Endodermal cell (in vitro differentiated cells): ENCODE results near the gene EIF3L. TPM values are rescaled to one million over a fixed set of nuclear protein-coding genes. Genes with fewer than 3 reads are reported as not detected.
"Not testable (repeated sequence)": the region's sequence is repeated elsewhere in the genome, so short reads cannot be mapped to it uniquely, and the experiment has no call there.

Experiments used
- DNase-seq: peaks from one replicate; pipeline ENCODE4 v3.0.0-alpha.2; 2017
- H3K27ac ChIP-seq: 2 replicates; pipeline ENCODE4 v1.5.1; 2013; ENCODE audit warnings: mild to moderate bottlenecking, low read depth, low read length, moderate library complexity
- H3K27me3 ChIP-seq: 2 replicates; pipeline ENCODE4 v1.6.1; 2013; ENCODE audit warnings: mild to moderate bottlenecking, low read length, moderate library complexity; ENCODE audit not compliant: insufficient read depth, control insufficient read depth, poor library complexity, severe bottlenecking
- H3K36me3 ChIP-seq: 2 replicates; pipeline ENCODE4 v1.7.0; 2013; ENCODE audit warnings: mild to moderate bottlenecking, low read length, moderate library complexity; ENCODE audit not compliant: control insufficient read depth, insufficient read depth
- H3K4me1 ChIP-seq: one replicate; pipeline ENCODE4 v1.7.0; 2013; ENCODE audit warnings: low read length; ENCODE audit not compliant: control insufficient read depth, insufficient read depth
- H3K4me3 ChIP-seq: 2 replicates; pipeline ENCODE4 v1.5.1; 2013; ENCODE audit warnings: mild to moderate bottlenecking, low read length, moderate library complexity
- H3K9ac ChIP-seq: 2 replicates; pipeline ENCODE4 v1.6.1; 2013; ENCODE audit warnings: mild to moderate bottlenecking, low read length, moderate library complexity; ENCODE audit not compliant: poor library complexity, severe bottlenecking; ENCODE audit errors: extremely low read depth
- H3K9me3 ChIP-seq: 2 replicates; pipeline ENCODE4 v1.6.1; 2013; ENCODE audit warnings: mild to moderate bottlenecking, low read length, moderate library complexity; ENCODE audit not compliant: control insufficient read depth
- H3K27ac Mint-ChIP-seq: 2 replicates; pipeline ENCODE4 v1.8.0; 2020; ENCODE audit warnings: mixed read lengths
- H3K27me3 Mint-ChIP-seq: 2 replicates; pipeline ENCODE4 v1.8.0; 2021; ENCODE audit warnings: mild to moderate bottlenecking, mixed read lengths; ENCODE audit not compliant: insufficient read depth
- H3K36me3 Mint-ChIP-seq: 2 replicates; pipeline ENCODE4 v1.8.0; 2020; ENCODE audit warnings: low read depth, mixed read lengths
- H3K4me1 Mint-ChIP-seq: 2 replicates; pipeline ENCODE4 v1.8.0; 2020; ENCODE audit warnings: mixed read lengths
- H3K4me3 Mint-ChIP-seq: 2 replicates; pipeline ENCODE4 v1.8.0; 2020; ENCODE audit warnings: mild to moderate bottlenecking, moderate library complexity, mixed read lengths
- H3K9me3 Mint-ChIP-seq: 2 replicates; pipeline ENCODE4 v1.8.0; 2020; ENCODE audit warnings: mild to moderate bottlenecking, mixed read lengths
- CTCF ChIP-seq: fragments of 200-600 bp; sonication (generic); conservative IDR thresholded peaks from 2 replicates; pipeline ENCODE4 v1.5.0; 2021; ENCODE audit warnings: antibody characterized with exemption, mild to moderate bottlenecking
- WGBS, 2 experiments: methylation state at CpG; one replicate each; pipeline versions ENCODE4 v1.1.5 to v1.1.7; 2013; ENCODE audit warnings: missing lambda C conversion rate in 2 of 2, mixed read lengths in 1 of 2; ENCODE audit not compliant: insufficient coverage in 1 of 2, insufficient read length in 1 of 2; 5-methylcytosine and 5-hydroxymethylcytosine counted together
- long read RNA-seq, 4 experiments: library from polyadenylated mRNA in 2 of 4; library from RNA in 1 of 4; library from capped mRNA in 1 of 4; stranded (forward) in 3 of 4; unstranded in 1 of 4; transcript quantifications; one replicate each; pipeline ENCODE4 v2.0.0, GENCODE V29; 2020 to 2021; ENCODE audit warnings: inconsistent platforms in 1 of 4
- polyA plus RNA-seq, 2 experiments: library from polyadenylated mRNA; stranded (reverse); fragments of 50-300 nt; gene quantifications; one replicate each; pipeline ENCODE4 v1.2.3, GENCODE V29; 2013
- total RNA-seq, 2 donors: library from RNA; stranded (reverse); fragmentation: NEBNext Ultra II Directional in 1 of 2; extraction: Animal tissue kit (Norgen Biotek cat#: 25700) in 1 of 2; gene quantifications; 2 replicates in 1 of 2; 3 replicates in 1 of 2; pipeline ENCODE4 v1.2.1, GENCODE V29; 2021

EIF3L gene
- 100 to 1,000 TPM; 469 to 541 TPM for total RNA-seq
- polyA plus RNA-seq (2013, experiment 1 of 2), result 523 TPM
- polyA plus RNA-seq (2013, experiment 2 of 2), result 462 TPM
- long read RNA-seq, experiment 1, transcript EIF3L-213 (6 exons, 1,294 nt), result minor isoform, 6 of 199 reads
- long read RNA-seq, experiment 1, transcript EIF3L-203 (13 exons, 3,220 nt), result major isoform, 67 of 199 reads
- long read RNA-seq, experiment 1, partial matches to known transcripts, result 52 of 199 reads
- long read RNA-seq, experiment 1, other reads (novel, unspliced or antisense), result 70 of 199 reads
- long read RNA-seq, experiment 2, transcript EIF3L-213 (6 exons, 1,294 nt), result minor isoform, 5 of 436 reads
- long read RNA-seq, experiment 2, transcript EIF3L-203 (13 exons, 3,220 nt), result major isoform, 381 of 436 reads
- long read RNA-seq, experiment 2, partial matches to known transcripts, result 25 of 436 reads
- long read RNA-seq, experiment 2, other reads (novel, unspliced or antisense), result 25 of 436 reads
- long read RNA-seq, experiment 3, transcript EIF3L-212 (12 exons, 1,708 nt), result minor isoform, 5 of 2,153 reads
- long read RNA-seq, experiment 3, transcript EIF3L-203 (13 exons, 3,220 nt), result major isoform, 1,998 of 2,153 reads
- long read RNA-seq, experiment 3, partial matches to known transcripts, result 41 of 2,153 reads
- long read RNA-seq, experiment 3, other reads (novel, unspliced or antisense), result 105 of 2,153 reads
- long read RNA-seq, experiment 4, transcript EIF3L-203 (13 exons, 3,220 nt), result major isoform, 706 of 800 reads
- long read RNA-seq, experiment 4, partial matches to known transcripts, result 33 of 800 reads
- long read RNA-seq, experiment 4, other reads (novel, unspliced or antisense), result 57 of 800 reads

GRCh38 chr22:37849089-37849751 is at the start of gene EIF3L:
Gene EIF3L, plus strand, starts transcription at chr22:37849419. Its CDS starts 31 bp downstream, at chr22:37849450.
- H3K27ac ChIP-seq, result peak within 1 kb of the TSS; percentile 60
- no peak for TF ChIP-seq CTCF
- peaks cover 6% of the 10 kb centered on the region for H3K4me1 Mint-ChIP-seq
- H3K27me3 Mint-ChIP-seq, result peaks cover 2% of the 10 kb centered on the region
- H3K9me3 ChIP-seq, result peaks cover 7% of the 10 kb centered on the region
- H3K4me3 ChIP-seq, result peak within 1 kb of the TSS; percentile 92
- H3K27ac Mint-ChIP-seq, result peak within 1 kb of the TSS; percentile 82
- peaks cover 6% of the 10 kb centered on the region for H3K4me1 ChIP-seq
- peaks cover 8% of the 10 kb centered on the region for H3K9me3 Mint-ChIP-seq
- WGBS, 2 experiments, result 0% methylated on average over 16 to 49 of the region's 49 CpGs
- no peaks in the 10 kb centered on the region for H3K27me3 ChIP-seq
- peak within 1 kb of the TSS; percentile 93 for H3K9ac ChIP-seq
- H3K36me3 Mint-ChIP-seq, result peaks cover 29% of the 10 kb centered on the region
- peak; percentile 96 for DNase-seq
- peaks cover 36% of the 10 kb centered on the region for H3K36me3 ChIP-seq
- peak within 1 kb of the TSS; percentile 81 for H3K4me3 Mint-ChIP-seq

- not testable (repeated sequence) for H3K9ac ChIP-seq, H3K27me3 ChIP-seq, H3K4me3 Mint-ChIP-seq, H3K4me1 ChIP-seq, H3K27ac ChIP-seq, H3K27ac Mint-ChIP-seq, H3K9me3 ChIP-seq, H3K36me3 ChIP-seq, H3K9me3 Mint-ChIP-seq, H3K36me3 Mint-ChIP-seq, H3K4me3 ChIP-seq, DNase-seq
- Mint-ChIP-seq H3K27me3 (peaks cover 36% of the 10 kb centered on the region), H3K4me1 (peaks cover 16% of the 10 kb centered on the region)
- 85 to 100% methylated on average over 2 to 9 of the region's 9 CpGs for WGBS, 2 experiments
These were observed 49.2 kb upstream of the EIF3L start for GRCh38 chr22:37799979-37800378.

- H3K4me1 Mint-ChIP-seq, result peaks cover 26% of the 10 kb centered on the region
- no peak overlapping the region for H3K27ac Mint-ChIP-seq
- H3K4me1 ChIP-seq, result peaks cover 3% of the 10 kb centered on the region
- H3K4me3 Mint-ChIP-seq, result peak overlapping the region; percentile 68
- H3K9me3 ChIP-seq, result no peaks in the 10 kb centered on the region
- peaks cover 32% of the 10 kb centered on the region for H3K27me3 Mint-ChIP-seq
- H3K27me3 ChIP-seq, result no peaks in the 10 kb centered on the region
- no peak overlapping the region for H3K27ac ChIP-seq
- 0 to 2% methylated on average over 3 to 12 of the region's 13 CpGs for WGBS, 2 experiments
- no peak for TF ChIP-seq CTCF
- H3K36me3 ChIP-seq, result no peaks in the 10 kb centered on the region
- DNase-seq, result no peak
- no peaks in the 10 kb centered on the region for H3K9me3 Mint-ChIP-seq
- H3K36me3 Mint-ChIP-seq, result no peaks in the 10 kb centered on the region
- peak overlapping the region; percentile 88 for H3K4me3 ChIP-seq
- H3K9ac ChIP-seq, result peak overlapping the region; percentile 59
These were observed 47.3 kb upstream of the EIF3L start for GRCh38 chr22:37801946-37802309.
